IMR-90 (cell line): ENCODE results near the gene UNC5A. TPM values are rescaled to one million over a fixed set of nuclear protein-coding genes. Genes with fewer than 3 reads are reported as not detected.

Experiments used
- ATAC-seq: fragments of 200-7000 bp; cut with Tn5 transposase; 2 replicates; pipeline ENCODE4 v1.9.1; 2020; ENCODE audit warnings: low read depth, mild to moderate bottlenecking, moderate library complexity
- BruUV-seq: library from RNA; stranded (reverse); fragments of 400-500 nt; replicated peaks from 2 replicates; lab custom pipeline; 2021; lab: Mats Ljungman, UMichigan
- CTCF ChIA-PET: fragments of 300-600 bp; formaldehyde crosslinking; extraction: SDS; loops from one replicate; lab custom pipeline; 2021; ENCODE audit warnings: antibody characterized with exemption; lab: Yijun Ruan, JAX
- POLR2A ChIA-PET: fragments of 300-600 bp; sonication (Branson Sonifier 250); formaldehyde crosslinking; loops from one replicate; lab custom pipeline; 2022; ENCODE audit warnings: antibody characterized with exemption; ENCODE audit not compliant: unreplicated experiment; lab: Charles Lee
- DNase-seq: peaks from one replicate; pipeline ENCODE4 v3.0.0; 2013
- H2AFZ ChIP-seq: replicated peaks from 2 replicates; pipeline ENCODE3; 2013; ENCODE audit warnings: low read length, mild to moderate bottlenecking; ENCODE audit not compliant: poor library complexity
- H2AK5ac ChIP-seq: 2 replicates; pipeline ENCODE4 v1.6.1; 2013; ENCODE audit warnings: low read depth, low read length, inconsistent platforms
- H2AK9ac ChIP-seq: replicated peaks from 2 replicates; pipeline ENCODE3; 2013; ENCODE audit warnings: mild to moderate bottlenecking, low read depth, low read length, moderate library complexity; ENCODE audit not compliant: poor library complexity
- H2BK120ac ChIP-seq: 2 replicates; pipeline ENCODE4 v1.6.1; 2013; ENCODE audit warnings: low read depth, low read length, inconsistent platforms
- H2BK15ac ChIP-seq: 3 replicates; pipeline ENCODE4 v1.6.1; 2013; ENCODE audit warnings: low read depth, low read length, inconsistent platforms
- H2BK20ac ChIP-seq: 2 replicates; pipeline ENCODE4 v1.6.1; 2013; ENCODE audit warnings: low read depth, mild to moderate bottlenecking, inconsistent platforms, low read length, moderate library complexity
- H2BK5ac ChIP-seq: 2 replicates; pipeline ENCODE4 v1.6.1; 2013; ENCODE audit warnings: mild to moderate bottlenecking, low read depth, low read length, inconsistent platforms; ENCODE audit not compliant: poor library complexity, severe bottlenecking
- H3K14ac ChIP-seq: replicated peaks from 2 replicates; pipeline ENCODE4 v1.6.1; 2013; ENCODE audit warnings: low read depth, low read length, inconsistent platforms
- H3K18ac ChIP-seq: 2 replicates; pipeline ENCODE4 v1.6.1; 2013; ENCODE audit warnings: low read depth, low read length, control low read depth
- H3K23ac ChIP-seq: 2 replicates; pipeline ENCODE4 v1.6.1; 2013; ENCODE audit warnings: low read depth, low read length, inconsistent platforms
- H3K27ac ChIP-seq: 2 replicates; pipeline ENCODE4 v1.5.1; 2013; ENCODE audit warnings: mild to moderate bottlenecking, control low read depth, low read length; ENCODE audit not compliant: insufficient read depth
- H3K27me3 ChIP-seq: 2 replicates; pipeline ENCODE4 v1.6.1; 2013; ENCODE audit warnings: low read length; ENCODE audit not compliant: control insufficient read depth, insufficient read depth
- H3K36me3 ChIP-seq: 2 replicates; pipeline ENCODE4 v1.6.1; 2013; ENCODE audit warnings: low read length, mixed read lengths; ENCODE audit not compliant: control insufficient read depth, insufficient read depth
- H3K4ac ChIP-seq: 2 replicates; pipeline ENCODE4 v1.6.1; 2013; ENCODE audit warnings: low read depth, low read length, inconsistent platforms
- H3K4me1 ChIP-seq: 2 replicates; pipeline ENCODE4 v1.6.1; 2013; ENCODE audit warnings: low read length, mixed read lengths; ENCODE audit not compliant: control insufficient read depth, insufficient read depth
- H3K4me2 ChIP-seq: 2 replicates; pipeline ENCODE4 v1.6.1; 2013; ENCODE audit warnings: low read depth, mild to moderate bottlenecking, control low read depth, low read length, moderate library complexity
- H3K4me3 ChIP-seq: 2 replicates; pipeline ENCODE4 v1.5.1; 2013; ENCODE audit warnings: low read depth, mild to moderate bottlenecking, control low read depth, low read length, moderate library complexity; ENCODE audit not compliant: insufficient read depth
- H3K56ac ChIP-seq: 2 replicates; pipeline ENCODE4 v1.6.1; 2013; ENCODE audit warnings: low read length, inconsistent platforms; ENCODE audit not compliant: insufficient read depth; ENCODE audit errors: extremely low read depth
- H3K79me1 ChIP-seq, 2 experiments: 2 replicates each; pipeline ENCODE4 v1.6.1; 2013; ENCODE audit warnings: low read length in 2 of 2, inconsistent platforms in 1 of 2, low read depth in 1 of 2
- H3K9ac ChIP-seq: 2 replicates; pipeline ENCODE4 v1.6.1; 2013; ENCODE audit warnings: low read depth, low read length, control low read depth
- H3K9me1 ChIP-seq: 2 replicates; pipeline ENCODE4 v1.6.1; 2013; ENCODE audit warnings: low read length, inconsistent platforms; ENCODE audit not compliant: insufficient read depth
- H3K9me3 ChIP-seq: 2 replicates; pipeline ENCODE4 v1.6.1; 2013; ENCODE audit warnings: low read length; ENCODE audit not compliant: control insufficient read depth, insufficient read depth
- H4K20me1 ChIP-seq: 2 replicates; pipeline ENCODE4 v1.6.1; 2013; ENCODE audit warnings: low read length, inconsistent platforms; ENCODE audit not compliant: insufficient read depth
- H4K5ac ChIP-seq: 2 replicates; pipeline ENCODE4 v1.6.1; 2013; ENCODE audit warnings: mild to moderate bottlenecking, low read depth, low read length, control low read depth
- H4K8ac ChIP-seq, 2 experiments: 2 replicates each; pipeline ENCODE4 v1.6.1; 2013; ENCODE audit warnings: low read depth in 2 of 2, low read length in 2 of 2, control low read depth in 1 of 2, inconsistent platforms in 1 of 2
- H4K91ac ChIP-seq: 2 replicates; pipeline ENCODE4 v1.6.1; 2013; ENCODE audit warnings: low read depth, low read length, inconsistent platforms; ENCODE audit not compliant: insufficient read depth
- BHLHE40 ChIP-seq: fragments of 150-350 bp; IDR thresholded peaks from 2 replicates; pipeline ENCODE4 v1.6.1; 2016; ENCODE audit warnings: mild to moderate bottlenecking, low read depth, low read length
- MAZ ChIP-seq: IDR thresholded peaks from 2 replicates; pipeline ENCODE4 v1.6.1; 2012; ENCODE audit warnings: low read depth, mild to moderate bottlenecking, low read length, improper control_type of control experiment, moderate library complexity, borderline replicate concordance
- NFE2L2 ChIP-seq: fragments of 150-350 bp; IDR thresholded peaks from 2 replicates; pipeline ENCODE4 v1.6.1; 2016; ENCODE audit warnings: low read depth, mild to moderate bottlenecking, low read length
- POLR2A ChIP-seq: IDR thresholded peaks from 2 replicates; pipeline ENCODE4 v1.6.1; 2012; ENCODE audit warnings: mild to moderate bottlenecking, low read depth, low read length
- RAD21 ChIP-seq: IDR thresholded peaks from 2 replicates; pipeline ENCODE4 v1.6.1; 2012; ENCODE audit warnings: low read length, improper control_type of control experiment
- WGBS, 2 experiments: methylation state at CpG; one replicate each; pipeline versions ENCODE4 v1.1.5 to v1.1.7; 2013; ENCODE audit warnings: missing lambda C conversion rate in 2 of 2; ENCODE audit not compliant: insufficient read length in 1 of 2; ENCODE audit errors: extremely low coverage in 2 of 2; 5-methylcytosine and 5-hydroxymethylcytosine counted together
- dilution Hi-C: fragments of 300-500 bp; cut with HindIII; formaldehyde crosslinking; loops from one replicate; pipeline ENCODE4 v1.14.3; 2018; ENCODE audit warnings: low sequenced_read_pairs; ENCODE audit not compliant: unreplicated experiment
- in situ Hi-C: fragments of 300-500 bp; cut with MboI; formaldehyde crosslinking; loops from 3 replicates; pipeline ENCODE4 v1.14.3; 2019; ENCODE audit warnings: low sequenced_read_pairs, inconsistent platforms, mixed read lengths
- intact Hi-C: fragments of 100-400 bp; cut with micrococcal nuclease; formaldehyde crosslinking; loops from 2 replicates; pipeline ENCODE4 v1.10.0; 2022
- polyA plus RNA-seq, 3 experiments: library from polyadenylated mRNA; depleted of rRNA; stranded (reverse); fragments of >200 nt; gene quantifications; 2 replicates each; pipeline ENCODE4 v1.2.3, GENCODE V29; 2012; ENCODE audit warnings: low replicate concordance in 1 of 3
- total RNA-seq: library from RNA; depleted of rRNA; stranded (reverse); fragments of >200 nt; gene quantifications from 2 replicates; pipeline ENCODE4 v1.2.3, GENCODE V29; 2012

Gene UNC5A
- total and polyA plus RNA-seq, 2 of the 4 experiments (the other 2 are of a cell fraction), result not detected

DNA sequence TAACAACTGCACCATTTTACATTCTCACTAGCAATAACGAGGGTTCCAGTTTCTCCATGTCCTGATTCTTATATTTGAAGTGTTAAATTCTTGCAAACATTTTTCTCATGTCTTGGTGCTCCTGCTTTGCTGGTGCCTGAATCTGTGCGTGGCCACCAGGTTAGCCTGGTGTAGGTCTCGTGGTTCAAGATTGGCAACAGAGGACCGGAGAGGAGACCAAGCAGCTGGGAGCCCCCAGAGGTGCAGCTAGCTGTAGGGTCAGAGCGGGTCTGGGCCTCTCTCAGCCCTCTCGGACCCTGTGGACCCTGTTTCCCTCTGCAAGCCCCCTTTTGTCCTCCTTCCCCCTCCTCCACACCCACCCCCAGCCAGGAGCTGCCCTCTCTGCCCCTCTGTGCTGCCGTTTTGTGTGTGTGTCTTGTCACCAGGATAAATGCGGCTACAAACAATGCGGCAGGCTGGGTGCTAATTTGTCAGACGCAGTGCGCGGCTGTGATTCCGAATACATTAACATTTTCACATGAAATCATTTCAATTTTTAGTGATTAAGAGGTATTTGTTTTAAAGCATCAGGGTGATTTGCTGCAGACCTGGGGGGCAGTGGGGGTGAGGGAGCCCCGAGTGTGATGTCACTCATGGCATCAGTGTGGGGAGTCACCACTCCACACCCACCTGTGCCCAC, 17.5 kb downstream of the UNC5A start:
- Histone ChIP-seq H3K27me3 (peaks cover 16% of the 10 kb centered on the region), H3K36me3 (no peaks in the 10 kb centered on the region), H3K56ac (no peak overlapping the region), H3K4me2 (no peak overlapping the region), H2AK5ac (no peak overlapping the region), H3K4me3 (no peak overlapping the region), H3K9ac (no peak overlapping the region), H4K5ac (no peak overlapping the region), H4K91ac (no peak overlapping the region), H3K9me3 (no peaks in the 10 kb centered on the region), H4K8ac (no peak overlapping the region), H3K14ac (no peak overlapping the region), H2BK5ac (no peak overlapping the region), H3K79me1 (no peaks in the 10 kb centered on the region), H2BK120ac (no peak overlapping the region), H2AK9ac (no peak overlapping the region), H3K4ac (no peak overlapping the region), H3K4me1 (no peaks in the 10 kb centered on the region), H3K9me1 (no peaks in the 10 kb centered on the region), H2BK15ac (no peak overlapping the region), H3K18ac (no peak overlapping the region), H2BK20ac (no peak overlapping the region), H3K27ac (no peak overlapping the region), H4K20me1 (no peaks in the 10 kb centered on the region), H2AFZ (no peak overlapping the region), H3K23ac (no peak overlapping the region)
- CTCF ChIA-PET, result no interaction called here
- BruUV-seq, result no TSS peak
- POLR2A ChIA-PET, result no interaction called here
- DNase-seq (no peak), ATAC-seq (no peak)
- TF ChIP-seq MAZ, result no peak
- no peak for TF ChIP-seq POLR2A
- no peak for TF ChIP-seq BHLHE40
- TF ChIP-seq RAD21, result no peak
- TF ChIP-seq NFE2L2, result no peak
- intact Hi-C loops, result no loop called here
- in situ Hi-C loops, result no loop called here
- WGBS, 2 experiments, result 31% methylated on average over 3 of the region's 14 CpGs; no CpG with 5 or more reads in 1 of the 2 experiments
- dilution Hi-C loops, result no loop called here
